Lung microvascular endothelial cell (primary cell): ENCODE results near the gene TMEM128. TPM values are rescaled to one million over a fixed set of nuclear protein-coding genes. Genes with fewer than 3 reads are reported as not detected.
"Not testable (repeated sequence)": the region's sequence is repeated elsewhere in the genome, so short reads cannot be mapped to it uniquely, and the experiment has no call there.

Experiments
- DNase-seq, 2 donors: peaks; one replicate each; pipeline versions ENCODE4 v3.0.0 to v3.0.0-alpha.2; 2010; ENCODE audit warnings: low read depth in 2 of 2
- total RNA-seq: library from RNA; depleted of rRNA; stranded (reverse); fragments of >200 nt; gene quantifications from 2 replicates; pipeline ENCODE4 v1.2.1, GENCODE V29; 2014

Gene TMEM128
- total RNA-seq, 1 donor from 2014 or later: 16.3 TPM

GRCh38 chr4:4195354-4195753 lies 52.7 kb downstream of the TMEM128 start:
- DNase-seq: no peak

DNA sequence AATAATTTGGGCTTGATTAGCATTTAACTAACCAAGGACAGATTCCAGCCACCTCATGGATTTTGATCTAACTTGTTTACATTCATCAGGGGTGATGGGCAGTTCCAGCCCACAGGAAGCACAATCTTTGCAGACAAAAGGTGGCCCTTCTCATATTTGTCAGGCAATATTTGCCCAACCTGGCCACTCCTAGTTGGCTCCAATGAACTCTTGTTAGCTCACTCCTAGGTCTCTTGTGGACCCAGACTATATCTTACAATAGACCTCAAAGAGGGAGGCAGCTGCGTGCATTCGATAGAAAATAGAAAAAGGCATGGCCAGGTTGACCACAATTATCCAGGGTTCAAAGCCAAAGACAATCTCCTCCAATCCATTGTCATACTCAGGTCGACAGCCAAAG lies 59.5 kb downstream of the TMEM128 start:
- DNase-seq: not testable (repeated sequence)

Other genes starting within 250 kb of the TMEM128 start
- gene OTOP1, start 21.3 kb downstream of the TMEM128 start, total RNA-seq: not detected in 2 replicates
- gene LYAR, start 41.9 kb upstream of the TMEM128 start, total RNA-seq: 7.6 and 9.9 TPM in 2 replicates
- 2.4 and 3.2 TPM in 2 replicates for gene ZBTB49, start 42.0 kb upstream of the TMEM128 start, total RNA-seq
- gene NSG1, start 138.9 kb upstream of the TMEM128 start, total RNA-seq: 0.87 TPM in 1 of 2 replicates, not detected in the other